ENCODE data around the gene DENND11. TPM values are rescaled to one million over a fixed set of nuclear protein-coding genes. Genes with fewer than 3 reads are reported as not detected.

DENND11 gene, protein sequence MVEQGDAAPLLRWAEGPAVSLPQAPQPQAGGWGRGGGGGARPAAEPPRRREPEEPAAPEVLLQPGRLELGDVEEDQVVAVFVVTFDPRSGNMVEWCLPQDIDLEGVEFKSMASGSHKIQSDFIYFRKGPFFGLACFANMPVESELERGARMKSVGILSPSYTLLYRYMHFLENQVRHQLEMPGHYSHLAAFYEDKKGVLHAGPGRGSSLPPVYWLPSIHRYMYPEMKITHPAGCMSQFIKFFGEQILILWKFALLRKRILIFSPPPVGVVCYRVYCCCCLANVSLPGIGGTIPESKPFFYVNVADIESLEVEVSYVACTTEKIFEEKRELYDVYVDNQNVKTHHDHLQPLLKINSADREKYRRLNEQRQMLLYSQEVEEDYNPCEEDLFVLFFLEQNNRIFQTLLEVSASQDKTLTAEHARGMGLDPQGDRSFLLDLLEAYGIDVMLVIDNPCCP
- 21.1 TPM for total RNA-seq

DNA sequence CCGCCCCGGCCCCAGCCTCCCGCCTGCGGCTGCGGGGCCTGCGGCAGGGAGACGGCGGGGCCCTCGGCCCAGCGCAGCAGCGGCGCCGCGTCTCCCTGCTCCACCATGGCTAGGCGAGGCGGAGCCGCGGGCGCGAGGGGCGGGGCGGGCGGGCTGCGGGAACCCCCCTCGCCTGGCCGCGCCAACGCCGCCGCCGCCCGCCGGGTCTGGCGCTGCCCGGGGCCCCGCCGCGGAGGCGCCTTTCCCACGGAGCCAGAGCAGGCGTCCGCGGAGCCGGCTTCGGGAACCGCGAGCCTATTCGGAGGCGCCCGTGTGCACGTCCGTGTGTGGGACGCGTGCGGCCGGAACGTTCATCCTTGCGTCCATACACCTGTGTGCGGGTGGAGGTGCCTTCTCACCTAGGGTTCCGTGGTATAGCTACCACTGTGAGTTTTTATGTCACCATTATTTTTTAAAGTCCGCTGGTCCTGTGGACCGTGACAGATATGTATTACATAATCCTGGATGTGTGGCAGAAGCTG is at the start of gene DENND11:
TSS of gene DENND11 (minus strand) at position 120 of the 521 bp plus-strand sequence. CDS start at position 107, 13 bp downstream.
- H3K4me1 ChIP-seq, result peaks cover 41% of the 10 kb centered on the region
- intact Hi-C loops (cut with DNase I), result no loop called here
- no peak for TF ChIP-seq POLR2A (IDR thresholded peaks at IDR 0.05)
- TF ChIP-seq POLR2AphosphoS5 (IDR thresholded peaks at IDR 0.05; ENCODE audit: insufficient read depth in 1 of 2, low read depth in 1 of 2), result no peak
- TF ChIP-seq, protein P1, sequence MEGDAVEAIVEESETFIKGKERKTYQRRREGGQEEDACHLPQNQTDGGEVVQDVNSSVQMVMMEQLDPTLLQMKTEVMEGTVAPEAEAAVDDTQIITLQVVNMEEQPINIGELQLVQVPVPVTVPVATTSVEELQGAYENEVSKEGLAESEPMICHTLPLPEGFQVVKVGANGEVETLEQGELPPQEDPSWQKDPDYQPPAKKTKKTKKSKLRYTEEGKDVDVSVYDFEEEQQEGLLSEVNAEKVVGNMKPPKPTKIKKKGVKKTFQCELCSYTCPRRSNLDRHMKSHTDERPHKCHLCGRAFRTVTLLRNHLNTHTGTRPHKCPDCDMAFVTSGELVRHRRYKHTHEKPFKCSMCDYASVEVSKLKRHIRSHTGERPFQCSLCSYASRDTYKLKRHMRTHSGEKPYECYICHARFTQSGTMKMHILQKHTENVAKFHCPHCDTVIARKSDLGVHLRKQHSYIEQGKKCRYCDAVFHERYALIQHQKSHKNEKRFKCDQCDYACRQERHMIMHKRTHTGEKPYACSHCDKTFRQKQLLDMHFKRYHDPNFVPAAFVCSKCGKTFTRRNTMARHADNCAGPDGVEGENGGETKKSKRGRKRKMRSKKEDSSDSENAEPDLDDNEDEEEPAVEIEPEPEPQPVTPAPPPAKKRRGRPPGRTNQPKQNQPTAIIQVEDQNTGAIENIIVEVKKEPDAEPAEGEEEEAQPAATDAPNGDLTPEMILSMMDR (IDR thresholded peaks at IDR 0.05), result no peak
- peak within 1 kb of the TSS; percentile 89 for H3K27ac ChIP-seq
- no peaks in the 10 kb centered on the region for H3K9me3 ChIP-seq
- H3K36me3 ChIP-seq, result no peaks in the 10 kb centered on the region
- no peak for DNase-seq (ENCODE audit: extremely low spot score in 2 of 2)
- peak within 1 kb of the TSS; percentile 87 to 97 for H3K4me3 ChIP-seq
- H3K27me3 ChIP-seq, result no peaks in the 10 kb centered on the region

DNA sequence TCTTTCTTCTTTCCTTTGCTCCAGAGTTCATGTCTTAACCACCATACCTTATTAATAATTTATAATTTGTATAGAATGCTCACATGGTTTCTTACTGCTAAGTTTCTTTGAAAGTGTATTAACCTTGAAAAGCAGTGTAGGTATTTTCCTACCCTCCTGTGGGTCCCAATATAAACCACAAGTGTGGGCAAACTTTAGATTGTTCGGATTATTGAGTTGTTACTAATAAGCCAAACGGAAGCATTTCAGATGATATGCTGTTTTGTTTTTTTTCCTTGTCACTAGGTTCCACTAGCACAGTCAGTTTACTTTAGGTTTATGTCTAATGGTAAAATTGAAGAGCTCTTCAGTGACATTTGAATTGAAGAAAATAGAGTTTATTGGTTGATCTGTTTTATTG is 46.4 kb upstream of the DENND11 start:
- Histone ChIP-seq H3K36me3 (peaks cover 12 to 93% of the 10 kb centered on the region in 2 donors), H3K4me3 (no peak overlapping the region), H3K4me1 (no peaks in the 10 kb centered on the region), H3K27ac (no peak overlapping the region), H3K27me3 (no peaks in the 10 kb centered on the region), H3K9me3 (peaks cover 17% of the 10 kb centered on the region)
- intact Hi-C loops (cut with DNase I), result no loop called here
- no peak for DNase-seq (ENCODE audit: extremely low spot score in 2 of 2)
- TF ChIP-seq, protein P1 (IDR thresholded peaks at IDR 0.05), result no peak
- no peak for TF ChIP-seq POLR2AphosphoS5 (IDR thresholded peaks at IDR 0.05; ENCODE audit: insufficient read depth in 1 of 2, low read depth in 1 of 2)
- no peak for TF ChIP-seq POLR2A (IDR thresholded peaks at IDR 0.05)

DNA sequence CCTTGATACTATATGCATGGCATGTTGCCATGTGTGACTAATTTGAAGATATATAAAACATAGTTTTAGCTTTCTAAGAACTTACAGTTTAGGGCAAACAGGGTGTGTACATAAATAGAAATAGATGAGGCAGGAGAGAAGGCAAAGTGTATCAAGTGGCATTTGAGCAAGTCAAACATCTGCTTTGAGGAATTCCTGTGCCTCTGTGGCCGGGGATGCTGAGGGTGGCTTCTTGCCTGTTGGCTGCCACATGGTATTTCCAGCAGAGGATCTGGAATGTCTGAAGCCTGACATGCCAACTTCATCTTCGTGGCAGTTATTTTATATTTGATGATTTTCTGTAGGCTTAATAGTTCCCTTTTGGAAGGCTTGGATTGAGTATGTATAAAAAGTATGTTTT is 42.2 kb upstream of the DENND11 start:
- no peak overlapping the region for H3K4me3 ChIP-seq
- no peak for TF ChIP-seq POLR2A (IDR thresholded peaks at IDR 0.05)
- TF ChIP-seq, protein P1 (IDR thresholded peaks at IDR 0.05), result no peak
- TF ChIP-seq POLR2AphosphoS5 (IDR thresholded peaks at IDR 0.05; ENCODE audit: insufficient read depth in 1 of 2, low read depth in 1 of 2), result no peak
- H3K4me1 ChIP-seq, result peaks cover 22% of the 10 kb centered on the region
- peaks cover 0 to 78% of the 10 kb centered on the region in 2 donors for H3K36me3 ChIP-seq
- intact Hi-C loops (cut with DNase I), result no loop called here
- no peak overlapping the region for H3K27ac ChIP-seq
- H3K27me3 ChIP-seq, result no peaks in the 10 kb centered on the region
- H3K9me3 ChIP-seq, result no peaks in the 10 kb centered on the region
- no peak for DNase-seq (ENCODE audit: extremely low spot score in 2 of 2)

DNA sequence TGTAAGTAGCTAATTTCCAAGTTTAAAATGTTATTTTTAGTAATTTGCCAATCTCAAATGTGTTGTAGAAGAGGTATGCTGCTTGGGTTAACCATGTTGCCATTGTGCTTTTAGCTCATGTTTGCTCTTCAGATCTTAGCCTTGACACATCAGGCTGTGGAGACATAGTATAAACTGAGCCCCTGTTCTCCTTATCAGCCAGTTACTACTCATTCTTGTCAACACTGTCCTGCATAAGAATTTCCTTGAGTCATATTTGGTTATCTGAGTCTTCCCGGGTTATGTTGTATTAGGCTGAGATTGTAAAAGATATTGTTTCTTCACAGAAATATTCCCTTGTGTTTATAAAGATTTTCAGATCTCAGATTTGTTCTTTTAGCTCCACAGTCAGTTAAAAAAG is 40.3 kb upstream of the DENND11 start:
- Histone ChIP-seq H3K36me3 (peaks cover 0 to 61% of the 10 kb centered on the region in 2 donors), H3K27me3 (no peaks in the 10 kb centered on the region), H3K9me3 (no peaks in the 10 kb centered on the region), H3K4me1 (peaks cover 30% of the 10 kb centered on the region), H3K4me3 (no peak overlapping the region), H3K27ac (no peak overlapping the region)
- no peak for DNase-seq (ENCODE audit: extremely low spot score in 2 of 2)
- intact Hi-C loops (cut with DNase I), result no loop called here
- TF ChIP-seq POLR2A (IDR thresholded peaks at IDR 0.05) (no peak), POLR2AphosphoS5 (IDR thresholded peaks at IDR 0.05; ENCODE audit: insufficient read depth in 1 of 2, low read depth in 1 of 2) (no peak)
- TF ChIP-seq, protein P1 (IDR thresholded peaks at IDR 0.05), result no peak

DNA sequence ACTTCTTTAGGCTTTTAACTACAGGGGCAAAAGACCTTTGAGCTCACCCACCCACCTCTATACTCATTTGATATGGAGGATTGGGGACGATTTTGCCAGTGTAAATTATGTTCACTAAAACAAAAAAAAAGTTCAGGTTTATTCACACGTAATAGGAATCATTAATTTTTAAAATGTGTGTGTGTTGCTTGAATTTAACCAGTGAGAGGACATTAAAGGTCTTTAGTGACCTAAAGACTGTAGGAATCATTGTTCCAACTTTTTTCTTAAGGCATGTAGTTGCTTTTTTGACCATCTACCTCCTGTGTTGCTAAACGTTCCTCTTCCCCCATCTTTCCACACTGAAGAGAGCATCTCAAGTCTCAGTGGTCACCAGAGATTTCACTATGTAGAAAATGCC is 37.3 kb upstream of the DENND11 start:
- no peak for TF ChIP-seq POLR2AphosphoS5 (IDR thresholded peaks at IDR 0.05; ENCODE audit: insufficient read depth in 1 of 2, low read depth in 1 of 2)
- TF ChIP-seq, protein P1 (IDR thresholded peaks at IDR 0.05), result no peak
- TF ChIP-seq POLR2A (IDR thresholded peaks at IDR 0.05), result no peak

More for the DNA sequence above, 37.3 kb upstream of the DENND11 start:
- Histone ChIP-seq H3K4me1 (peaks cover 34% of the 10 kb centered on the region), H3K27me3 (no peaks in the 10 kb centered on the region), H3K4me3 (peak overlapping the region; percentile 66 to 70), H3K9me3 (no peaks in the 10 kb centered on the region), H3K36me3 (peaks cover 0 to 36% of the 10 kb centered on the region in 2 donors), H3K27ac (no peak overlapping the region)
- intact Hi-C loops (cut with DNase I), result loop anchor here (10.0 kb wide), 1 partner anchor 84 kb away; no protein-coding TSS in a partner anchor
- no peak for DNase-seq (ENCODE audit: extremely low spot score in 2 of 2)
